ENCODE results near the gene ATG16L1. TPM values are rescaled to one million over a fixed set of nuclear protein-coding genes. Genes with fewer than 3 reads are reported as not detected.

The ATG16L1 gene
- total RNA-seq, 1 donor from 2014 or later: 39.3 TPM

GRCh38 chr2:233261819-233262555 lies 10.5 kb downstream of the ATG16L1 start:
- no peak for DNase-seq

GRCh38 chr2:233262562-233262961 lies 11.1 kb downstream of the ATG16L1 start:
- DNase-seq: no peak

- no peak for DNase-seq
Observed at GRCh38 chr2:233263045-233263570, 11.6 kb downstream of the ATG16L1 start.

GRCh38 chr2:233264667-233265066 lies 13.2 kb downstream of the ATG16L1 start:
- no peak for DNase-seq

GRCh38 chr2:233265899-233266431 lies 14.5 kb downstream of the ATG16L1 start:
- no peak for DNase-seq

GRCh38 chr2:233266481-233266880 lies 15.0 kb downstream of the ATG16L1 start:
- DNase-seq: no peak

- no peak for DNase-seq
Observed at GRCh38 chr2:233267516-233268245, 16.2 kb downstream of the ATG16L1 start.

GRCh38 chr2:233270366-233270765 lies 18.9 kb downstream of the ATG16L1 start:
- peak; percentile 47 for DNase-seq

- no peak for DNase-seq
Observed at GRCh38 chr2:233270951-233271350, 19.5 kb downstream of the ATG16L1 start.

- no peak for DNase-seq
Observed at GRCh38 chr2:233271693-233272092, 20.2 kb downstream of the ATG16L1 start.

- DNase-seq: no peak
Observed at GRCh38 chr2:233273120-233273519, 21.6 kb downstream of the ATG16L1 start.

- DNase-seq: no peak
Observed at GRCh38 chr2:233275223-233275622, 23.8 kb downstream of the ATG16L1 start.

GRCh38 chr2:233278921-233279320 lies 27.4 kb downstream of the ATG16L1 start:
- DNase-seq: no peak

- DNase-seq: no peak
Observed at GRCh38 chr2:233280114-233280693, 28.7 kb downstream of the ATG16L1 start.

GRCh38 chr2:233281553-233281952 lies 30.1 kb downstream of the ATG16L1 start:
- DNase-seq: no peak

GRCh38 chr2:233281992-233282603 lies 30.6 kb downstream of the ATG16L1 start:
- DNase-seq: no peak

GRCh38 chr2:233285921-233286320 lies 34.4 kb downstream of the ATG16L1 start:
- DNase-seq: no peak

GRCh38 chr2:233287871-233288270 lies 36.4 kb downstream of the ATG16L1 start:
- DNase-seq: no peak

- peak; percentile 39 for DNase-seq
Observed at GRCh38 chr2:233288663-233289062, 37.2 kb downstream of the ATG16L1 start.

- DNase-seq: no peak
Observed at GRCh38 chr2:233289648-233290047, 38.2 kb downstream of the ATG16L1 start.

GRCh38 chr2:233290051-233290845 lies 38.8 kb downstream of the ATG16L1 start:
- no peak for DNase-seq

GRCh38 chr2:233295891-233296290 lies 44.4 kb downstream of the ATG16L1 start:
- no peak for DNase-seq

Data from dermis blood vessel endothelial cell (primary cell).